GM12878 (cell line): Measurements from ENCODE around the gene UNC13A.

Source experiments
- ESRRA ChIP-seq: IDR thresholded peaks from 2 replicates; pipeline ENCODE4 v1.6.1; 2012; ENCODE audit warnings: mild to moderate bottlenecking, low read length, improper control_type of control experiment
- GABPA ChIP-seq: IDR thresholded peaks from 2 replicates; pipeline ENCODE4 v1.6.1; 2014; ENCODE audit warnings: antibody characterized with exemption, low read depth, mild to moderate bottlenecking, inconsistent platforms
- JUND ChIP-seq: IDR thresholded peaks from 2 replicates; pipeline ENCODE4 v1.6.1; 2012; ENCODE audit warnings: low read depth, mild to moderate bottlenecking, low read length, improper control_type of control experiment, moderate library complexity
- KDM1A ChIP-seq: fragments of 200-600 bp; sonication (generic); IDR thresholded peaks from 2 replicates; pipeline ENCODE4 v1.6.1; 2016; ENCODE audit warnings: borderline replicate concordance
- MTA3 ChIP-seq: IDR thresholded peaks from 2 replicates; pipeline ENCODE4 v1.6.1; 2012; ENCODE audit warnings: low read length, inconsistent platforms, borderline replicate concordance
- MYC ChIP-seq: IDR thresholded peaks from 2 replicates; pipeline ENCODE4 v1.6.1; 2011; ENCODE audit warnings: mild to moderate bottlenecking, low read length, moderate library complexity, inconsistent platforms; ENCODE audit not compliant: insufficient read depth, insufficient replicate concordance, insufficient read length, severe bottlenecking
- POLR2A ChIP-seq: IDR thresholded peaks from 2 replicates; pipeline ENCODE4 v1.6.1; 2011; ENCODE audit warnings: low read depth, mild to moderate bottlenecking, low read length
- RBBP5 ChIP-seq: fragments of 200-600 bp; sonication (generic); conservative IDR thresholded peaks from 2 replicates; pipeline ENCODE4 v1.6.1; 2016
- RCOR1 ChIP-seq: conservative IDR thresholded peaks from 2 replicates; pipeline ENCODE4 v1.6.1; 2012; ENCODE audit warnings: low read depth, low read length, improper control_type of control experiment
- SIN3A ChIP-seq: IDR thresholded peaks from 2 replicates; pipeline ENCODE4 v1.6.1; 2012; ENCODE audit warnings: low read depth, low read length, improper control_type of control experiment
- ZBED1 ChIP-seq: IDR thresholded peaks from 2 replicates; pipeline ENCODE4 v1.6.1; 2016; ENCODE audit warnings: borderline replicate concordance
- TF ChIP-seq, protein P1 (sequence below): fragments of 450-650 bp; formaldehyde crosslinking; IDR thresholded peaks from 2 replicates; pipeline ENCODE4 v1.4.0; 2020; ENCODE audit warnings: mild to moderate bottlenecking, moderate library complexity
- TF ChIP-seq, protein P2 (sequence below), 3 experiments: IDR thresholded peaks in 2 of 3; conservative IDR thresholded peaks in 1 of 3; 2 replicates each; pipeline ENCODE4 v1.5.1; 2011; ENCODE audit warnings: low read depth in 3 of 3, low read length in 3 of 3, mild to moderate bottlenecking in 3 of 3, control low read depth in 2 of 3, moderate library complexity in 2 of 3, inconsistent platforms in 1 of 3, mixed read lengths in 1 of 3; ENCODE audit not compliant: control insufficient read depth in 2 of 3, insufficient read depth in 1 of 3; ENCODE audit errors: extremely low read depth in 1 of 3

GRCh38 chr19:17722655-17723240 lies 34.6 kb upstream of the UNC13A start:
- TF ChIP-seq RCOR1 (no peak), POLR2A (no peak), MTA3 (no peak), MYC (no peak), ESRRA (no peak), SIN3A (no peak), RBBP5 (no peak), ZBED1 (no peak), JUND (no peak), KDM1A (no peak), GABPA (no peak)
- TF ChIP-seq, protein P1, sequence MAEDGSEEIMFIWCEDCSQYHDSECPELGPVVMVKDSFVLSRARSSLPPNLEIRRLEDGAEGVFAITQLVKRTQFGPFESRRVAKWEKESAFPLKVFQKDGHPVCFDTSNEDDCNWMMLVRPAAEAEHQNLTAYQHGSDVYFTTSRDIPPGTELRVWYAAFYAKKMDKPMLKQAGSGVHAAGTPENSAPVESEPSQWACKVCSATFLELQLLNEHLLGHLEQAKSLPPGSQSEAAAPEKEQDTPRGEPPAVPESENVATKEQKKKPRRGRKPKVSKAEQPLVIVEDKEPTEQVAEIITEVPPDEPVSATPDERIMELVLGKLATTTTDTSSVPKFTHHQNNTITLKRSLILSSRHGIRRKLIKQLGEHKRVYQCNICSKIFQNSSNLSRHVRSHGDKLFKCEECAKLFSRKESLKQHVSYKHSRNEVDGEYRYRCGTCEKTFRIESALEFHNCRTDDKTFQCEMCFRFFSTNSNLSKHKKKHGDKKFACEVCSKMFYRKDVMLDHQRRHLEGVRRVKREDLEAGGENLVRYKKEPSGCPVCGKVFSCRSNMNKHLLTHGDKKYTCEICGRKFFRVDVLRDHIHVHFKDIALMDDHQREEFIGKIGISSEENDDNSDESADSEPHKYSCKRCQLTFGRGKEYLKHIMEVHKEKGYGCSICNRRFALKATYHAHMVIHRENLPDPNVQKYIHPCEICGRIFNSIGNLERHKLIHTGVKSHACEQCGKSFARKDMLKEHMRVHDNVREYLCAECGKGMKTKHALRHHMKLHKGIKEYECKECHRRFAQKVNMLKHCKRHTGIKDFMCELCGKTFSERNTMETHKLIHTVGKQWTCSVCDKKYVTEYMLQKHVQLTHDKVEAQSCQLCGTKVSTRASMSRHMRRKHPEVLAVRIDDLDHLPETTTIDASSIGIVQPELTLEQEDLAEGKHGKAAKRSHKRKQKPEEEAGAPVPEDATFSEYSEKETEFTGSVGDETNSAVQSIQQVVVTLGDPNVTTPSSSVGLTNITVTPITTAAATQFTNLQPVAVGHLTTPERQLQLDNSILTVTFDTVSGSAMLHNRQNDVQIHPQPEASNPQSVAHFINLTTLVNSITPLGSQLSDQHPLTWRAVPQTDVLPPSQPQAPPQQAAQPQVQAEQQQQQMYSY (CRISPR knock-in tag), result no peak
- TF ChIP-seq, protein P2, sequence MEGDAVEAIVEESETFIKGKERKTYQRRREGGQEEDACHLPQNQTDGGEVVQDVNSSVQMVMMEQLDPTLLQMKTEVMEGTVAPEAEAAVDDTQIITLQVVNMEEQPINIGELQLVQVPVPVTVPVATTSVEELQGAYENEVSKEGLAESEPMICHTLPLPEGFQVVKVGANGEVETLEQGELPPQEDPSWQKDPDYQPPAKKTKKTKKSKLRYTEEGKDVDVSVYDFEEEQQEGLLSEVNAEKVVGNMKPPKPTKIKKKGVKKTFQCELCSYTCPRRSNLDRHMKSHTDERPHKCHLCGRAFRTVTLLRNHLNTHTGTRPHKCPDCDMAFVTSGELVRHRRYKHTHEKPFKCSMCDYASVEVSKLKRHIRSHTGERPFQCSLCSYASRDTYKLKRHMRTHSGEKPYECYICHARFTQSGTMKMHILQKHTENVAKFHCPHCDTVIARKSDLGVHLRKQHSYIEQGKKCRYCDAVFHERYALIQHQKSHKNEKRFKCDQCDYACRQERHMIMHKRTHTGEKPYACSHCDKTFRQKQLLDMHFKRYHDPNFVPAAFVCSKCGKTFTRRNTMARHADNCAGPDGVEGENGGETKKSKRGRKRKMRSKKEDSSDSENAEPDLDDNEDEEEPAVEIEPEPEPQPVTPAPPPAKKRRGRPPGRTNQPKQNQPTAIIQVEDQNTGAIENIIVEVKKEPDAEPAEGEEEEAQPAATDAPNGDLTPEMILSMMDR (IDR thresholded peaks at IDR 0.05 in 2 of 3, conservative IDR thresholded peaks at IDR 0.05 in 1 of 3; ENCODE audit: control insufficient read depth in 2 of 3, extremely low read depth in 1 of 3, insufficient read depth in 1 of 3, low read depth in 3 of 3, low read length in 3 of 3), result no peak
